T-helper 1 cell (primary cell): ENCODE measurements around the gene FAM167B.

Source experiments
- DNase-seq, 5 donors: peaks; one replicate each; pipeline ENCODE4 v3.0.0-alpha.2; 2012 to 2020
- total RNA-seq, 4 donors: gene quantifications; one replicate each; lab custom pipeline; 2026; lab: John Stamatoyannopoulos, UW

FAM167B gene
- 0.23 to 0.36 (median 0.29) reads per million in 4 donors for total RNA-seq

DNA sequence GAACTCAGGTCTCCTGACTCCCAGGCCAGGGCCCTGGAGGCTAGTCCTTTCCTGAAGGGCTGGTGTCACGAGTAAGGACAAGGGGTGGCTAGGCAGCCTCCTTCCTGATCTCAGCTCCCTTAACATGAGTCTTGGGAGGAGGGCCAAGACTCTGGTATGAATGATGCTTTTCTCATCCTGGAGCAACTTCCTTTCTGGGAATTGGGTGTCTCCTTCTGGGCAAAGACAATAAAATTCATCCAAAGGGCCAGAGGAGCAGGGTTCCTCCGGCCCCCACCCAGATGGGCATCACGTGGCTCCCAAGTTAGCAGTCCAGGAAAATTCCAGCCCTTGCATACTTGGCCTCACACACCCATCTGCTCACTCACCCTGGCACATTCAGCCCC, at the start of gene FAM167B:
FAM167B (plus strand) TSS at position 335 of the 386 bp plus-strand sequence. CDS start 200 bp downstream, outside the sequence.
- DNase-seq, result no peak

DNA sequence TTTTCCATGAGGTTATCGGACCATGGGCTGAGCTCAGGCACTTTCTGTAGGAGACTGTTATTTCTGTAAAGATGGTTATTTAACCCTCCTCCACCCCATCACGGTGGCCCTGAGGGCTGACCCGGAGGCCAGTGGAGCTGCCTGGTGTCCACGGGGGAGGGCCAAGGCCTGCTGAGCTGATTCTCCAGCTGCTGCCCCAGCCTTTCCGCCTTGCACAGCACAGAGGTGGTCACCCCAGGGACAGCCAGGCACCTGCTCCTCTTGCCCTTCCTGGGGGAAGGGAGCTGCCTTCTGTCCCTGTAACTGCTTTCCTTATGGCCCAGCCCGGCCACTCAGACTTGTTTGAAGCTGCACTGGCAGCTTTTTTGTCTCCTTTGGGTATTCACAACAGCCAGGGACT, 49.2 kb upstream of the FAM167B start:
- DNase-seq, result no peak

DNA sequence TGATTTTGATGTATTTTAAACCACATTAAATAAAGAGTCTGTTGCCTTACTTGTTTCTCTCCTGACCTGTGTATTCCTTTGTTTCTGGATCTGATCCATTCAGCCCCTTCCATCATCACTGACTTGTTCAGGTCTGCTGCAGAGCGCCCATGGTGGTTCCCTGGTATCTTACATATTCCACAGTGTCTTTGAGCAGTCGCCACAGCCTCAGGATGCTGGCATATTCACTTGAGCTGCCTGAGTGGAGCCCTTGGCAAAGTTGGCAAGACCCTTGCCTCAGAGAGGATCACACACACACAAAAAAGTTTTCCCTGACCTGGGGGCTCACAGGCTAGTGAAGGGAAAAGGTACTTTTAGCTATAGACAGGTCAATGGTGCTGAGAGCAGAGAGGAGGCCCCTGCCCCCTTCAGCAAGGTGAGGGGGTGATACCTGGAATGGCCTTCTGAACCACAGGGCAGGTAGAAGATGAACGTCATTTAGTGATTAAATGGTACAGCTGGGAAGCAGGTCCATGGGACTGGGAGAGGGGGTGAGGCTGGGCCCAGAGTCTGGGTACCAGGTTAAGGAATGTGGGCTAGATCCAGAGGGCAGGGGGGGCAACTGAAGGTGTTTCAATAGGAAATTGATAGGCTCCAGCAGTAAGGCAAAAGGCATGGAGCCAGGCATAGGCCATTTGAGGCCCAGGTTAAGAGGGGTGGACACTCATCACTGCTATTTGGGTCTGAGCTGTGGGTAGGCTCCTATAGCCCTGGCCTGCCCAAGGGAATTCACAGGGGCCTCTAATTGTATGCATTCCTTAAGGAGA, 48.6 kb upstream of the FAM167B start:
- no peak for DNase-seq

DNA sequence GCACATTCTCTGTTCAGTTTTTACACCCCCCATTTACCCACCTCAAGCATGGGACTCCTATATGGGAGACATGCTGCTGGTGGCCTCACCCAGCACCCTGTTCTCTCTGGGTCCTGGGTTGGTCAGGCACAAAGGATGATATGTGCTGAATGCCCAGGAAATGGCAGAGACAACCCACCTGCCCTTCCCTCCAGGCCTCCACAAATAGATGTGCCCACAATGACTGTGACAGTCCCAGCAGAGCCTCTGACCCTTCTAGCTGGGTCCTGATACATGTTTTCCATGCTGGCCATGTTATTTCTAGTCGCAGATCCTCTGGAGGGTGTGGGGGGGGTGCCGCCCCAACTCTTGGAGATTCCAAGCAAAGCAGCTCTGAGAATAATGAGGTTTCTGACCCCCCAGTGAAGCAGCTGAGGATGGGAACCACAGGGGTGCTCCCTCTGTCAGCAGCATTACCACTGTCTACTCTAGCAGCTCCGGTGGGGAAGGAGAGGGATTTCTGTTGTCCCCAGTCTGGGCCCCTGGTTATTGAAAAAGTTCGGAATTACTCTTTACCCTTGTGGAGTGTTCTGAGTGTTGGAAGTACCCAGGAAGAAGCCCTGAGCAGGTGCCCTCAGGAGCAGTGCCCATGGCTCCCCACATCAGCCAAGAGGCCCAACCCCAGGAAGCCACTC, 47.8 kb upstream of the FAM167B start:
- DNase-seq, result no peak

DNA sequence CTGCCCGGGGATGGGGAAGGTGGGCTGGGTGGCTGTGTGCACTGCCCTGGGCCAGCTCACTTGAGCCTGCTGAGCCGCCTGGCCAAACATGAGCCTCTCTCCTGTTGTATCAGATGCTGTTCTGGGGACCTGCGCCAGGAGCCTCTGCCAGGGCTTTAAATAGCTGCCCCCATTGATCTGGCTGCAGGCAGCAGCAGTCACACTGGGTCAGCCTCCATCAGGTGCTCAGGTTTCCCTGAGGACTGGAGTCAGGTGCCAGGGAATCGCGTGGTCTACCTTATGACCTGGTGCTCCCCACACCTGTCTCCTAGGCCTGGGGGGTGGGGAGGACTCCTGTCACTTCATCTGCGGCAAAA, 47.3 kb upstream of the FAM167B start:
- no peak for DNase-seq

DNA sequence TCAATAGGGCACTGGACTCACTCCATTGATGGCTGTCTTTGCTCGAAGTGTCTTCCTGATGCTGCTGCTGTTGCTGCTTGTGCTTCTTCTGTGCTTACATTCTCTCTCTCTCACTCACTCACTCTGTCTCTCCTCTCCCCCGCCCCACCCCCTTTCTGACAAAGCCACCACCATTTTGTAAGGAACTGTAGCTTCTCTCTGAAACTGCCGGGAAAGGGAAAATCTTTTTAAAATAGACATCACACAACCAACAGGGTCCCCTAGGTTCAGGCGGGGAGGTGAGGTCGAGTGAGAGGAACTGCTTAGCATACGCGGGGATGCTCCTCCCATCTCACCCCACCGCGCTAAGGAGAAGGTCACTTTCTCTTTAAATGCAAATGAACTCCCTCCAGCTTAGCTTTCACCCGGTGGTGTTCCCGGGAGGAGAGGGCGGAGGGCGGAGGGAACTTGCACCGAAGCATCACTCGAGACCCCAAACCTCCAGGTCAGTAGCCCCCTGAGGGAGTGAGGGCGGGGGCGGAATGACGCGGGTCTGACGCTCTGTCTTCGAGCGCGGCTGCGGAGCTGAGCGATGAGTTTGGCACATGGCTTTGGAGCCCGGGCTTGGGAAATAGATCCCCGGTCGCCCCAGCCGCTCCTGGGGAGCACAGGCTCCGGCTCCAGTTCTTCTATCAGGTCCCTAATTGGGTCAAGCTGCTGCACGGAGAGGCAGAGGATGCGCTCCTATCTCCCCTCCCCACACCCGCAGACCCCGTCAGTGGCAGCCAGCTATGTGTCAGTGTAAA, 46.6 kb upstream of the FAM167B start, which contains the start of gene CCDC28B:
CCDC28B (plus strand) TSS at position 370 of the 785 bp plus-strand sequence. CDS start 1,341 bp downstream, outside the sequence.
- DNase-seq, result peak in 4 of 5 donors; percentile 27 to 54 (median 42)

DNA sequence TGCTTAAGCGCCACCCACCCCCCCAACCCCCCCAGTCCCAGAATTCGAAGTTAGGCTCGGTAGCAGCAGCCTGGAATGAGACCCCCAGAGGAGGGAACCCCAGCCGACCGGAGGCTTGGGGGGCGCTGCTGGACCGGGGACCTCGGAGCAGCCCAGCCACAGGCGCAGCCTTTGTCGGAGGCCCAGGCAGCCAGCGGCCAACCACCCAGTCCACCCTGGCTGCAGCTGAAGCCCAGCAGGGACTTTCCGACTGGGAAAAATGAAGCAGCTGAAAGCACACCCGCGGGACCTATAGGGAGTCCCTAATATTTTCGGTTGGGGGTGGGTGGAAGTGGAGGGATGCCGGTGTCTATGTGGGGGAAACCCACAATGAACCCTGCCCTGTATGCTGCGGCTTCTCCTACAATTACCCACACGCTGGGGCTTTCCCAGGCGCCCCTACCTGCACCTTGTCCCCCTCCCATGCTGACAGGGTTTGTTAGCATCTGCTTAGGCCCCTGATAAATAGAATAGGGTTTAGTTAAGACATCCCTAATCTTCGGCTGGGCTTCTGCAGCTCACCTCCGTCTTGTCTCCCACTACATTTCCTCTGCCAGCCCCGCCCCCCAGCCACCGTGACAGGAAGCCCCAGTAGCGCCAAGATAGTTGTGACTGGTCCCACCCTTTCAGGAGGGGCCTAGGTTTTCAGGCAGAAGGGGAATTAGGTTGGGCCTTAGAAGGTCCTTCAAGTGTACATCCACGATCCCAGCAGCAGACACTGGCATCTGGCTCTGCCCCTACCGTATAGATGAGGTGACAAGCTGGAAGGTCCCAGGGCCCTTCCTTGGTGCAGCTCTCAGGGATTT, 45.8 kb upstream of the FAM167B start:
- peak; percentile 56 to 76 (median 65) for DNase-seq

DNA sequence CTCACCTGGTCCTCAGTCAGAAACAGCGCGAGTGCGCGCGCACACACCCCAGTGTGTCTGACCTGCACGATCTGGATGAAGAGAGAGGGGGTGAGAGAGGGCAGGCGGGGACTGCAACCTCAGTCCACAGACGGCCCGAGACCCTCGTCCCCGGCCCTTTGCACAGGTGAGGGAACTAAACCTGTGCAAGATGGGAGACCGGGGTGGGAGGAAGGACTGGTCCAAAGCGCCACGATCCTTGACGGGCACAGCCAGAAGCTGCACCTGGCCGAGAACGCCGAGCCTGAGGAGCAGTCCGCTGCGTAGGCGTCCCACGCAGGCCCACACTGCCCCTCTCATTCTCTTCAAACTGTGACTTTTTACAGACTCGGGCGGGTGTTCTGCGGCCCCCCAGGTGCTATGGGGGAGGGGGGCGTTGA, 42.1 kb upstream of the FAM167B start:
- no peak for DNase-seq

DNA sequence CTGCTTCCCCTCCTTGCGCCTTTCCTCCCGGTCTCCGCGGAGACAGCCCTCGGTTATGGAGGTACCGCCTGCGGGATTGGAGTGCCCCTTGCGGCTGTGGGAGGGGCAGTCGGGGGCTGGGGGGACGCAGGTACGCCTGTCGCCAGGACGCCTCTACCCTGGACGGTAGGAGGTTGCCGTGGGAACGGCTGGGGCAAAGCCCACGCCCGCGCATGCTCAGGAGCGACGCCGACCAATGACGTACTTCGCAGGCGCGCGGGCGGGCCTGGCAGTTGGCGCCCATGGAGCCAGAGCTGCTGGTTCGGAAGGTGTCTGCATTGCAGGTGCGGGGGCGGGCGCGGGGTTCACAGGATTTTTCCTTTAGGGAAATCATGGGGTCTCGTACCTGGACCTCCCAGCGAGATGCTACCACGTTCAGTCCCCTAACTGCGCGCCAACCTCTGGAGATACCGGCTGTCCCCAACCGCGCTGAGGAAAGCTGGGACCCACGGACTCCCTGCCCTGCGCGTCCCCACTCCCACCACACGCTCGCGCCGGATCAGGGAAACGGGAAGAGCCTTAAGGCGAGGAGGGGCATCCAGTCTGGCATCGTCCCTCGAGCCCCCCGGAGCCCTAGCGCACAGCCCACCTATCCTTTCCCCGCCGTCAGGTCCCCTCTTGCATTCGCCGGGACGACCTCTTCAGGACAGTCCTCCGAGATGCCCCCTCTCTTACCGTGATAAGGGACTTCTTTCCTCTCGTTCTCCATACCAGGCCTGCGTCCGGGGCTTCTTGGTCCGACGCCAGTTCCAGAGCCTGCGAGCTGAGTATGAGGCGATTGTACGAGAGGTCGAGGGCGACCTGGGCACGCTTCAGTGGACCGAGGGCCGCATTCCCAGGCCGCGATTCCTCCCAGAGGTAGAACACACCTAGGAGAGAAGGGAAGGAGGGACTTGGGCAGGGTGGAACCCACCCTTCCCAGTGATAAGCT, 41.3 kb upstream of the FAM167B start, which contains the start of gene IQCC:
IQCC (plus strand) TSS at position 271 of the 970 bp plus-strand sequence; CDS start at position 282, 11 bp downstream.
- DNase-seq, result peak; percentile 76 to 86 (median 82)

DNA sequence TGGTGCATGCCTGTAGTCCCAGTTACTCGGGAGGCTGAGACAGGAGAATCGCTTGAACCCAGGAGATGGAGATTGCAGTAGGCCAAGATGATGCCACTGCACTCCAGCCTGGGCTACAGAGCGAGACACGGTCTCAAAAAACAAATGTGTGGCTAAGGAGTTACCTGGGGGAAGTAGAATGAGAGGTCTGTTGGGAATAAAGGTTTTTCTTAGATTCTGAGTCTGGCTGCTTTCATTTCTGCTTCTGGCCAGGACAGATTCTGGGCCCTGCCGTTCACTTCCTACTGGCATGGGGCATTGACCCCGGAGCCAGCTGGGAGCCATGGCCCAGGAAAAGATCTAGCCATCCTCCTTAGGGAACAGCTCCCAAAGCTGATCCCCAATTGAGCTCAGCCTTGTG, 38.6 kb upstream of the FAM167B start:
- DNase-seq, result no peak

DNA sequence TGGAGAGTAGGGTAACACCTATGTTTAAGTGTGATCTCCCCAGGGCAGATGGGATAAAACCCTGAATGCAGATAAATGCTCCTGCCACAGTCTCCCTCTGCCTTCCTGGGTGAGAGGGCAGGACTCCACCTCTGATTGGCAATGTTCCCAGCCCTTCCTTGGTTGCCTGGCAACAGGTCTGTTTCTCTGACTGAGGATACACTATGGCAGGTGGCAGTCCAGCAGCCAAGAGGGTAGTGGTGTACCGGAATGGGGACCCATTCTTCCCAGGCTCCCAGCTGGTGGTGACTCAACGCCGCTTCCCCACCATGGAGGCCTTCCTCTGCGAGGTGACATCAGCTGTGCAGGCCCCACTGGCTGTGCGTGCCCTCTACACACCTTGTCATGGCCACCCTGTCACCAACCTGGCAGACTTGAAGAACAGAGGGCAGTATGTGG, 38.1 kb upstream of the FAM167B start, which contains the start of gene DCDC2B:
DCDC2B (plus strand) TSS at position 199 of the 438 bp plus-strand sequence; CDS start at position 204, 5 bp downstream.
- DNase-seq, result no peak

DNA sequence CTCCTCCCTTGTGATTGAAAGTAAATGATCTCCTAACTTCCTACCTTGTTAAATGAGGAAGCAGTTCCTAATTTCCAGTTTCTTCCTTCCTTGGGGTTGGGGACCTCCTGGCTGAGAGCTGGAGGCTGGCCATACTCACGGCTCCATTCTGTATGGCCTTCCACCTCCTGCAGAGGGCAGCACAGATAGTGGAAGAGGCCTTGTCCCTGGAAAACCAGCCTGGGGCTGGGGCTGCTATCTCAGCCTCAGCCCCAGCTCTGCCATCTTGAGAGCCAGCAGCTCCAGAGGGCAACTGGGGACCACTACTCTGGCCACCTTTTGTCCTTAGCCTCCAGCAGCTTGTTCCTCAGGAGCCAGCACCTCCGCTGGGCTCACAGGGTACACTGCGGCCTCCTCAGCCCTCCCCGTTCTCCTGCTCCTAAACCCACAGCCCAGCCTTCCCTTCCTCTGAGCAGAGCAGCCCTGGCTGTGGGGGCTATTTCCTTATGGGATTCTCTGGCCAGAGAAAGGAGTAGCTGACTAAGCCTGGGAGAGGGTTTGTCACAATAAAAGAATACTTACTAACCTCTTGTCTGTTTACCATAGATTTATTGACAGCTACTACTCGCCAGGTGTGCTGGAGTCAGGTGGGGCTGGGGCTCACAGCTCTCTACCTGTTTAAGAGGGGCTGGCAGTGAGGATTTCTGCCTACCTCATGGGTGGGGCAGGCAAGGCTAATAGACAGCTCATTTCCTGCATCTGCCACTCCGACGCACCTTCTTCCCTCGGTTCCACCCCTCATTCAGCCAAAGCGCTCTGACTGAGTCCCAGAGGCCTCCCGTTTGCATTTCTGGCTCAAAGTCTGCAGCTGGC, 31.2 kb upstream of the FAM167B start:
- peak in 4 of 5 donors; percentile 29 to 64 (median 44) for DNase-seq

DNA sequence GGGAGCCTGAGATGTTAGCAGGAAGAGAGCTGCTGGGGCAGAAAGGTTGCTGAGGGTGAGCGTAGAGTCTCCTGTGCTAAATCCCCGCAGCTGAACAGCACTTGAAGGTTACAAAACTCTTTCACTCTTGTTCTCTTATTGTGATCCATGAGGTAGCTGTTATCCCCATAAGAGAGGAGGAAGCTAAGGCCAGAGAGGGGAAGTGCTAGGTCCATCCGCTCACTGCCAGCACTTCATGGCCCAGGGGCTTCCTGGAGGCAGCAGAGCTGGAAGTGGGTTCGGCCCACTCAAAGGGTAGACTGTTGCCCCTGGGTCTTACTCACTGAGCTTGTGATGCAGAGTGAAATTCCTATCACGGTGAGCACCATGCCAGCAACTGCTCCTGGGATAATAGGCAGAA, 30.5 kb upstream of the FAM167B start:
- no peak for DNase-seq

DNA sequence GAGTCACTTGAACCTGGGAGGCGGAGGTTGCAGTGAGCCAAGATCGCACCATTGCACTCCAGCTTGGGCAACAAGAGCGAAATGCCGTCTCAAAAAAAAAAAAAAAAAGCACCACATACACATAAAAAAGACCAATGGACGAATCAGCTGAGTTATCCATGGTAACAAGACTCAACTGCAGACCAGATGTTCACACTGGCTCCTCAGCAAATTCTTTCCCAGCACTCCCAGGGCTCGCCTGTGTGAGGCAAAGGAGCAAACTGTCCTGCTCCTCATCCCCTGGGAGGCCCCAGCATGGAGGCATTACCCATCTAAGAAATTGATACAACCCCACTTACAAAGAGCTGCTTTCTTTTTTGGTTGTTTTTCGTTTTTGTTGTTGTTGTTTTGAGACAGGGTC, 28.0 kb upstream of the FAM167B start:
- DNase-seq, result no peak

DNA sequence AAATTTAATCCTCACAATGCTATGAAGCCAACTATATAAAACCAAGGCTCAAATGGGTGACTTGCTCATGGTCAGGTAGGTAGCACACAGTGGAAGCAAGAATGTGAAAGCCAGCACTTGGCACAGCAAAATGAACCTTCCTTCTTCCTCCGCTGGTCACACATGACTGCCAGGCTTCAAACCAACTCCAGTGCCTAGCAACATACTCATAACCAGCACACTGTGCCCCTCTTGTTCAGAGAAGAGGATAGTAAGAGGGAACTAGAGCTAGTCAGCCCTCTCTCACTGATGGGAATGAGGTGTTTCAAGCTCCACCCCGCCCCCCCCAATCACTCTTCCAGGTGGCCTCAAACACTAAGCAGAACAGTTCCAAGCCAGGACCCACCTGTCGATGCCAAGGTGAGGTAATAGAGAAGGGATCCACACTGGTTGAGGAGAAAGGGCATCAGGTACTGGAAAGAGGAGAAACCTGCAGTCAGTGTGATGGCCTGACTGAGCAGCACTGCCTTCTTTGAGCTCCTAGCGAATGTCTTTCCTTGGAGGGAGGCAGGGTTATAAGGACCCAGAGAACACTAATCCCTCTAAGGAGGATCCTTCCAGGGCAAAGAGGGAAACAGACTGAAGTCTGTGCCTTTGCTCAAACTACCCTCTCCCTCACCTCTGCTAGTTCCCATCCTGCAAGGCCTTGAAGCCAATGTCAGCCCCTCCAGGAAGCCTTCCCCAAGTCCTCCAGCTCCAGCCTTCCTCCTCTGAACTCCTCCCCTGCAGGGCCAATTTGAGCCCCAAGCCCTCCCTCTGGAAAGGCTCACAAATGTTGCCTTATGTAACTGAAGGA, 26.1 kb upstream of the FAM167B start:
- DNase-seq, result no peak

DNA sequence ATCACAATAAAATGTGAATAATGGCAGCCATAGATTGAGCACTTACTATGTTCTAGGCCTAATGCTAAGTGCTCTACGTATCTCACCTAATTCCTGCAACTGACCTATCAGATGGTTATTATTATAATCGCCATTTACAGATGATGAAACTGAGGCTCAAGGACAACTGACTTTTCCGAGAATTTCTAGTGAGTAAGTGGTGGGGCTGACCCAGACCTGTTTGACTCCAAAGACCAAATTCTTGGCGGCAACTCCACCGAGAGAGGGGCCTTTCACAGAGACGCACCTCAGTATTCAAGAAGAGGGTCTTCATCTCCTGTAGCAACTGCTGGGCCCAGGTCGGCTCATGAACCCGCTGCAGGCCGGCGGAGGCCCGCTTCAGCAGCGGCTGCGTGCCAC, 25.4 kb upstream of the FAM167B start:
- DNase-seq, result no peak

DNA sequence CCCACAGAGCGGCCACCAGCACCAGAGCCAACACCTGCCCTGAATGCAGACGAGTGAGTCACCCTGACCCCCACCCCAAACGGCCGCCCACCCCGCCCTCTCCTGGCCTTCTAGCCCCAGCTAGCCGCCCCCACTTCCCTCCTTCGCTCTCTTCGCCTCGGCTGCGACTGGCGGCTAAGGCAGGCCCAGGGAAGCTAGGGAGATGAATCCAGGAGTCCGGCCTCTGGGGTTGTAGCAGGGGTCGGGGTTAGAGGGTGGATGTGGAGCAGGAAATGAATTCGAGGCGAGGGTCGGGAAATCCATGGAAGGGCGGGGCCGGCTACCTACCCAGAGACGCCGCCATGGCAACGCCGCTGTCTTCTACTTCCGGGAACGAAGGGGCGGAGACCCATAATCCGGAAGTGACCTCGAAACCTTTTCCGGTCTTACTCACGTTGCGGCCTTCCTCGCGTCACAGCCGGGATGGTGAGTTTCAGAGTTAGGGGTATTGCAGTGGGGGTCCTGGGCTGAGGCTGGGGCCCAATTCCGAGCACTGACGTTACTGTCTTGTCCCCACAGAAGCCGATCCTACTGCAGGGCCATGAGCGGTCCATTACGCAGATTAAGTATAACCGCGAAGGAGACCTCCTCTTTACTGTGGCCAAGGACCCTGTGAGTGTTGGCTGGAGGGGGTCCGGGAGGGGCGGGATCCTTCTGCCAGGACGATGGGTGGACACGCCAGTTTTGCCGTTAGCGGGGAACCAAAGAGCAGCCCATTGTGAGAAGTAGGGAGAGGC, 24.9 kb upstream of the FAM167B start, which contains the start of the genes EIF3I and TMEM234:
EIF3I (plus strand) TSS at position 428 of the 776 bp plus-strand sequence; CDS start at position 463, 35 bp downstream.
TMEM234 (minus strand) TSS at position 374 of the 776 bp plus-strand sequence; CDS start at position 343, 31 bp downstream.
- peak; percentile 80 to 91 (median 86) for DNase-seq
